LNCAP (cell line): Measurements from ENCODE around the gene MCEMP1.

Experiments
- TF ChIP-seq, protein P1 (sequence below): fragments of 450-650 bp; IDR thresholded peaks from 2 replicates; pipeline ENCODE4 v1.5.1; 2017; ENCODE audit warnings: mild to moderate bottlenecking

MCEMP1 gene

GRCh38 chr19:7718668-7719067 is 41.8 kb downstream of the MCEMP1 start:
- TF ChIP-seq, protein P1, sequence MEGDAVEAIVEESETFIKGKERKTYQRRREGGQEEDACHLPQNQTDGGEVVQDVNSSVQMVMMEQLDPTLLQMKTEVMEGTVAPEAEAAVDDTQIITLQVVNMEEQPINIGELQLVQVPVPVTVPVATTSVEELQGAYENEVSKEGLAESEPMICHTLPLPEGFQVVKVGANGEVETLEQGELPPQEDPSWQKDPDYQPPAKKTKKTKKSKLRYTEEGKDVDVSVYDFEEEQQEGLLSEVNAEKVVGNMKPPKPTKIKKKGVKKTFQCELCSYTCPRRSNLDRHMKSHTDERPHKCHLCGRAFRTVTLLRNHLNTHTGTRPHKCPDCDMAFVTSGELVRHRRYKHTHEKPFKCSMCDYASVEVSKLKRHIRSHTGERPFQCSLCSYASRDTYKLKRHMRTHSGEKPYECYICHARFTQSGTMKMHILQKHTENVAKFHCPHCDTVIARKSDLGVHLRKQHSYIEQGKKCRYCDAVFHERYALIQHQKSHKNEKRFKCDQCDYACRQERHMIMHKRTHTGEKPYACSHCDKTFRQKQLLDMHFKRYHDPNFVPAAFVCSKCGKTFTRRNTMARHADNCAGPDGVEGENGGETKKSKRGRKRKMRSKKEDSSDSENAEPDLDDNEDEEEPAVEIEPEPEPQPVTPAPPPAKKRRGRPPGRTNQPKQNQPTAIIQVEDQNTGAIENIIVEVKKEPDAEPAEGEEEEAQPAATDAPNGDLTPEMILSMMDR = no peak

- TF ChIP-seq, protein P1 = no peak
Measured at GRCh38 chr19:7720351-7720750, 43.5 kb downstream of the MCEMP1 start.

DNA sequence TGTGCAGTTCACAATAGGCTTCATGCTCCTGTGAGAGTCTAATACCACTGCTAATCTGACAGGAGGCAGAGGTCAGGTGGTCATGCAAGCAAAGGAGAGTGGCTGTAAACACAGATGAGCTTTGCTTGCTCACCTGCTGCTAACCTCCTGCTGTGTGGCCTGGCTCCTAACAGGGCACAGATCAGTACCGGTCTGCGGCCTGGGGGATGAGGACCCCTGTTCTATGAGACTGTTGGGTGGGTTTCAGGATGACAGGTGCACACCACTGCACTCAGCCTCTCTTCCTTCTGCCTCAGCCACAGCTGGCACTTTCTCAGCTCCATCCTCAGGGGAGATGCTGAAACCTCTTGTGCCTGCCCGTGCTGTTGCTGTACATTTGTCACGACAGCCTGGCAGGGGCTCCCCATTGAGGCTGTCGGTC is 45.4 kb downstream of the MCEMP1 start:
- TF ChIP-seq, protein P1 = no peak

DNA sequence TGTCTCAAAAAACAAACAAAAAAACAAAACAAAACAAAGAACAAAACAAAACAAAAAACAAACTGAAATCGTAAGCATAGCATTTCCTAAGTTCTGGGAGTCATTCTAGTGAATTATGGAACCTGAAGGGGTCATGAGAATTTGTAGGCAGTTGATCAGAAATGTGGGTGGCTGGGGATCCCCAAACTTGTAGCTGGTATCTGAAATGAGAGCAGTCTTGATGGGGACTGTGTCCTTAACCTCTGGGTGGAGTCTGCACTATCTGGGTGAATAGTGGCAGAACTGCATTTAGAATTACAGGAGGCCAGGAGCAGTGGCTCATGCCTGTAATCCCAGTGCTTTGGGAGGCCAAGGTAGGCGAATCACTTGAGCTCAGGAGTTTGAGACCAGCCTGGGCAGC is 48.9 kb downstream of the MCEMP1 start:
- TF ChIP-seq, protein P1 = no peak

DNA sequence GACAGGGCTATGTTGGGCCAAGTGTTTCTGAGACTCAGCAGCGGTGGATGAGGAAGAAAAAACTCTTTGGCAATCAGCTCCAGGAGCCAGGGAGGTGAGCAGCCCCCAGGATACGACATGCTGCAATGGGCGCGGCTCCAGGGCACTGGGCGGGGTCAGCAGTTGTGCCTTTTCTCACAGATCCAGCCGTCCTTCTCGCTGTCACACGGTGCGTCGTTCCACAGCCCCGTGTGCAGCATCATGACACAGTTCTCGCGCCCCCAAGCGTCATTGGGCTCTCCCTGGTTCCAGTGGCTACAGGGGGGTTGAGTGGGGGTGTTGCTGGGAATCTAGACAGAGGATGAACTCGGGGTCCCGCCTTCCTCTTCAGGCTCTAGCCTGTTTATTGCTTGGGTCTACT is 52.3 kb downstream of the MCEMP1 start:
- TF ChIP-seq, protein P1 = no peak
